Activated CD8-positive, alpha-beta T cell treated with anti-CD3 and anti-CD28 coated beads for 36 hours (primary cell): Measurements from ENCODE around the gene AHNAK. TPM values are rescaled to one million over a fixed set of nuclear protein-coding genes. Genes with fewer than 3 reads are reported as not detected.
A peak's percentile ranks its signal among the peaks of the same experiment; 100 is the strongest.

Source experiments
- ATAC-seq: fragments of 200-7000 bp; cut with Tn5 transposase; one replicate; pipeline ENCODE4 v1.10.0; 2021; ENCODE audit warnings: mild to moderate bottlenecking, moderate library complexity
- CTCF ChIA-PET: fragments of 350-600 bp; sonication (Branson Sonifier 250); formaldehyde crosslinking; loops from one replicate; lab custom pipeline; 2021; ENCODE audit warnings: antibody characterized with exemption; lab: Charles Lee
- POLR2A ChIA-PET: fragments of 350-600 bp; sonication (Branson Sonifier 250); formaldehyde crosslinking; loops from one replicate; lab custom pipeline; 2021; ENCODE audit warnings: antibody characterized with exemption; lab: Charles Lee
- DNase-seq: peaks from one replicate; pipeline ENCODE4 v3.0.0-alpha.2; 2020
- H3K27ac Mint-ChIP-seq: one replicate; pipeline ENCODE4 v1.8.0; 2021; ENCODE audit warnings: mild to moderate bottlenecking, mixed read lengths
- H3K27me3 Mint-ChIP-seq: one replicate; pipeline ENCODE4 v1.8.0; 2021; ENCODE audit warnings: mixed read lengths
- H3K36me3 Mint-ChIP-seq: one replicate; pipeline ENCODE4 v1.8.0; 2021; ENCODE audit warnings: low read depth, mixed read lengths
- H3K4me1 Mint-ChIP-seq: one replicate; pipeline ENCODE4 v1.8.0; 2021; ENCODE audit warnings: low read depth, mixed read lengths
- H3K4me3 Mint-ChIP-seq: one replicate; pipeline ENCODE4 v1.8.0; 2021; ENCODE audit warnings: mild to moderate bottlenecking, moderate library complexity, mixed read lengths
- H3K9me3 Mint-ChIP-seq: one replicate; pipeline ENCODE4 v1.8.0; 2021; ENCODE audit warnings: mixed read lengths
- CTCF ChIP-seq: fragments of 200-600 bp; IDR thresholded peaks from one replicate; pipeline ENCODE4 v1.8.0; 2022; ENCODE audit warnings: antibody characterized with exemption, mild to moderate bottlenecking
- intact Hi-C: fragments of 100-400 bp; cut with micrococcal nuclease; formaldehyde crosslinking; loops from one replicate; pipeline ENCODE4 v1.10.0; 2022
- total RNA-seq, 2 experiments: library from RNA; stranded (reverse); gene quantifications; one replicate each; pipeline ENCODE4 v1.2.3, GENCODE V29; 2021

AHNAK gene
- total RNA-seq, 2 experiments from 2014 or later = 41.1 to 43.0 TPM

- no peak for TF ChIP-seq CTCF
- peaks cover 17% of the 10 kb centered on the region for H3K27me3 Mint-ChIP-seq
- H3K4me3 Mint-ChIP-seq = no peak overlapping the region
These were observed 100.5 kb downstream of the AHNAK start for GRCh38 chr11:62446091-62446490.

DNA sequence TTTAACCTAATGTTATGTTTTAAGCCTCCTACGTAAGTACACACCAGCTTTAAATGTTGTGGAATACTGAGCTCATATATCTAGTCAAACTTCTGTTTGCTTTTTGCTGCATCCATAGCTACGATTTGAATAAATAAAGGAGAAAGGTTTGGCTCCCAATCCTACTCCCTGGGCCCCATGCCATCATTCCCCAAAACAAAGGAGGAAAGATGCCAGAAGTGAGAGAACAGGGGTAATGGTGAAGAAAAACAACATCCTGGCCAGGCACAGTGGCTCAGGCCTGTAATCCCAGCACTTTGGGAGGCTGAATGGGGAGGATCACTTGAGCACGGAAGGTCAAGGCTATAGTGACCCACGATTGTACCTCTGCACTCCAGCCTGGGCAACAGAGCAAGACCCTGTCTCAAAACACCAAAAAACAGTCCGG lies 101.3 kb downstream of the AHNAK start:
- CTCF ChIA-PET = interaction anchor here (0.8 to 2.1 kb wide), 4 partner anchors 20 to 97 kb away, joined by 3 to 17 read pairs (median 8); no protein-coding TSS in a partner anchor
- no peak for TF ChIP-seq CTCF
- intact Hi-C loops = no loop called here
- POLR2A ChIA-PET = no interaction called here
- peaks cover 6% of the 10 kb centered on the region for H3K4me1 Mint-ChIP-seq
- H3K4me3 Mint-ChIP-seq = no peak overlapping the region
- H3K36me3 Mint-ChIP-seq = no peaks in the 10 kb centered on the region
- no peak overlapping the region for H3K27ac Mint-ChIP-seq
- DNase-seq (no peak), ATAC-seq (no peak)
- no peaks in the 10 kb centered on the region for H3K9me3 Mint-ChIP-seq
- peaks cover 17% of the 10 kb centered on the region for H3K27me3 Mint-ChIP-seq

More at GRCh38 chr11:62446091-62446490, 100.5 kb downstream of the AHNAK start:
- Mint-ChIP-seq H3K36me3 (no peaks in the 10 kb centered on the region), H3K4me1 (peaks cover 6% of the 10 kb centered on the region), H3K9me3 (no peaks in the 10 kb centered on the region), H3K27ac (no peak overlapping the region)
- CTCF ChIA-PET = interaction anchor here (0.9 to 2.1 kb wide), 3 partner anchors 21 to 97 kb away, joined by 4 to 7 read pairs (median 5); no protein-coding TSS in a partner anchor
- POLR2A ChIA-PET = no interaction called here
- ATAC-seq (no peak), DNase-seq (no peak)
- intact Hi-C loops = no loop called here

DNA sequence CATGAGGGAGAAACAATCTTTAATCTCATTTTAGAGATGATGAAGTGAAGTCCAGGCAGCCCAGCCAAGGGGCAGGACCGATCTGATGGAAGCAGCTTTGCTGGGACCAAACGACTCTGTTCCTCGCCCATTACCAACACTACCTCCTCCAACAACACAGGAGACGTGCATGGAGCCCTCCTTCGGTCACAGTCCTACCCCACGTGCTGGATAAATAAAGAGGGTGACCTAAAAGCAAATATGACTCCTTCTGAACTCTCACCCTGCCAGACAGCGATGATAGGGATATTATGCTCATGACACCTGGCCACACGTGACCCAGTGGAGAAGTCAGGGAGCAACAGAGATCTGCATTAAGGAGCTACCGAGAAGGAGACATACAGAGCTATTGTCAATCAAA lies 101.8 kb downstream of the AHNAK start:
- no peaks in the 10 kb centered on the region for H3K9me3 Mint-ChIP-seq
- peak overlapping the region; percentile 63 for H3K4me3 Mint-ChIP-seq
- peaks cover 17% of the 10 kb centered on the region for H3K27me3 Mint-ChIP-seq
- ATAC-seq (no peak), DNase-seq (no peak)
- CTCF ChIA-PET = interaction anchor here (0.8 to 2.1 kb wide), 4 partner anchors 20 to 98 kb away, joined by 3 to 17 read pairs (median 8); no protein-coding TSS in a partner anchor
- no peaks in the 10 kb centered on the region for H3K36me3 Mint-ChIP-seq
- POLR2A ChIA-PET = no interaction called here
- H3K4me1 Mint-ChIP-seq = peaks cover 8% of the 10 kb centered on the region
- H3K27ac Mint-ChIP-seq = no peak overlapping the region
- TF ChIP-seq CTCF = no peak
- intact Hi-C loops = no loop called here

DNA sequence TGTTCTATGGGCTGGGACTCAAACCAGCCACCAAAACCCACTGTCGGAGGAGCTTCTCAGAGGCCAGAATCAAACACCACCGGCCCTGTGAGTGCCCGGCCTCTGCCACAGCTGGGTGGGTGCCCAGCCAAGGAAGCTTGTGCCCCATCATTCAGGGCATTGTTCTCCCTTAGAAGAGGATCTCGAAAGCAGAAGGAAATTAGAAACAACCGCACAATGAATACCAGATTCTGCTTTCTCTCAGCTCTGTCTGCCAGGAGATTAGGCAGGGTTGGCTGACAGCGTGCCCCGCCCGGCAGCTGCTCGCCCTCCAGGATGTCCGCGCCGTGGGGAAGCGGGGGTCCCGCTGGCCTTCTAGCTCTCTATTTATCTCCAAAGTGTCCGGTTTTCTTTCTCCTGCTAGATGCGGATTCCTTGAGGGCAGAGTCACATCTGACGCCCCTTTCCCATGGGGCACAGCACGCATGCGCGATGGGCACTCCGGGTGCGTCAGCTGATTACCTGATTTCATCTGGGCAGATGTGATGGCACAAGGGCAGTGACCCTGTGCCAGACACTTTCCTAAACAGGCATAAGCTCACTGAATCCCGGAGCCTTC lies 102.3 kb downstream of the AHNAK start:
- ChIA-PET CTCF (interaction anchor here (0.8 to 2.1 kb wide), 6 partner anchors 16 to 98 kb away, joined by 3 to 17 read pairs (median 5); no protein-coding TSS in a partner anchor), POLR2A (no interaction called here)
- peak; percentile 30 for ATAC-seq

More for the DNA sequence above, 102.3 kb downstream of the AHNAK start:
- Mint-ChIP-seq H3K36me3 (no peaks in the 10 kb centered on the region), H3K4me1 (peaks cover 9% of the 10 kb centered on the region), H3K27ac (no peak overlapping the region), H3K9me3 (no peaks in the 10 kb centered on the region), H3K4me3 (peak overlapping the region; percentile 63), H3K27me3 (peaks cover 17% of the 10 kb centered on the region)
- no peak for TF ChIP-seq CTCF
- peak; percentile 36 for DNase-seq
- intact Hi-C loops = no loop called here
